SW 1271 (cell line): ENCODE results near the gene C15orf39.

Source experiments
- DNase-seq, 2 experiments: peaks; one replicate each; lab custom pipeline; 2025; lab: John Stamatoyannopoulos, UW

The C15orf39 gene

GRCh38 chr15:75172284-75172820, 29.3 kb upstream of the C15orf39 start:
- DNase-seq: no peak

- no peak for DNase-seq
These were observed 27.6 kb upstream of the C15orf39 start for GRCh38 chr15:75174102-75174501.

DNA sequence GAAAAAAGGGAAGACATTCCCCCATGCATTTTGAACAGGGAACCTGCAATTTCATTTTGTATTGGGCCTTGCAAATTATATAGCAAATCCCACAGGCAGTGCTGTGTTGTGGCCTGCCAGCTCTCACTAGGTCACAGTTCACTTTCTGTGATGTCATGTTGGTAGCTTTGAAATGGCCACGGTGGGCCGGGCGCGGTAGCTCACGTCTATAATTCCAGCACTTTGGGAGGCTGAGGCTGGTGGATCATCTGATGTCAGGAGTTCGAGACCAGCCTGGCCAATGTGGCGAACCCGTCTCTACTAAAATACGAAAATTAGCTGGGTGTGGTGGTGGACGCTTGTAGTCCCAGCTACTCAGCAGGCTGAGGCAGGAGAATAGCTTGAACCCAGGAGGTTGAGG, 27.0 kb upstream of the C15orf39 start:
- no peak for DNase-seq

- DNase-seq: no peak
These were observed 25.3 kb upstream of the C15orf39 start for GRCh38 chr15:75176396-75176761.

DNA sequence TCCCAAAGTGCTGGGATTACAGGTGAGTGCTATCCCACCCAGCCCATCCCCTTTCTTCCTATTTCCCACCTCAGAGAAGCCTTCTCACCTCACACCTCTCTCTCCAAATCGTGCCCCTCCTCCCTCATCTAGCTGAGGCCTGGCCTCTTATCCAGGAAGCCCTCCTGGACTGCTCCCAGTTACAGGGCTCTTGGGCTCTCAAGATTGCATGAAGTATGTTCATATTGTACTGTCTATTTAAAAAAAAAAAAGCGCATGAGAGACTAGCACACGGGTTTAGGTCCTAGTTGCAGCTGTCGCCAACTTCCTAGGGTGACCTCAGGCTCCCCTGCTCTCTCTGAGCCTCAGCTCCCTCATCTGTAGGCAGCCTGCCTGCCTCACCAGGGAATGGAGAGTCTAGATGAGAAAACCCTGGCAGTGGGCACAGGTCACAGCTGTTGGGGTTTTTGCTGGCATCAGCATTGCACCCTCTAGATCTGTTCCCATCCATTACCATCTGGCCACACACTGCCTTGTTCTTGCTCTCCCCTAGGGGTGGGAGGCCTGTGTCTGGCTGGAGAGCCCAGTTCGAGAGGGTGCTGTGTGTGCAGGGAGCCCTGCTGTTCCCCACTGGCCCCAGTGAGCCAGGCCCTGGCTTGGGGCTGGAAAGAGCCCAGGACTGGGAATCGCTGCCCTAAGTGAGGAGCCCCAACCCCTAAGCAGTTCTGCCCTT, 24.2 kb upstream of the C15orf39 start:
- no peak for DNase-seq

DNA sequence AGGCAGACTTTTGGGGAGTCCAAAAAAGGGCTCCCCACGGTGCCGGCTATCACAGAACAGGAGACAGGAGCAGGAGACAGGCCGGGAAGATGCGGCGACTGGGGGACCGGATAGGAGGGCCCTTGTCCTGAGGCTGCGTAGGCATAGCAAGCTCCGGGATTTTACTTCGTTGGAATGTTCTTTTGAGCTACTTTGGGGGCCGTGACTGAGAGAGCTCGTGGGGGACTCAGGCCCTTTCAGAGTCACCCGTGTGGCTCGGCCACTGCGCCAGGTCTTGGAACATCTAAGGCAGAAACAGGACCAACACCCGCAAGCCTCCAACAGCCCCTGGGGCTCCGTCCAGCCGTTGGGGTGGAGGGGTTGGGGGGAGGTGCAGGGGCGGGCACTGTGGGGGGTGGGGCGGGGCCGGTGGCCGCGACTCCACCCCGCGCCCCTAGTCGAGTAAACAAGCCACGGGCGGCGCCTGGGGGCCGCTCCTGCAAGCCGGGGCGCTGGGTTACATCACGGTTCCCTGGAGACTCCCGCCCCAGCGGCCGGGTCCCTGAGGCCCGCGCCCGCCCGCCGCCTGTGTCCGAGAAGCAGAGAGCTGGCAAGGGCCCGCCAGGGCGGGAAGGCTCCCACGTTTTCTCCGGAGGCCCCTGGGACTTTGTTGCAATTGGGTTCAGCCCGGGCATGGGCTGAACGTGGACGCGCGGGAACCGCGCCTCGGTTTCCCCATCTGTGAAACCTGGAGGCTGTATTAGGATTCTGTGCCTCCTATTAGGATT, 23.3 kb upstream of the C15orf39 start:
- no peak for DNase-seq

GRCh38 chr15:75178938-75179745, 22.5 kb upstream of the C15orf39 start:
- no peak for DNase-seq

DNA sequence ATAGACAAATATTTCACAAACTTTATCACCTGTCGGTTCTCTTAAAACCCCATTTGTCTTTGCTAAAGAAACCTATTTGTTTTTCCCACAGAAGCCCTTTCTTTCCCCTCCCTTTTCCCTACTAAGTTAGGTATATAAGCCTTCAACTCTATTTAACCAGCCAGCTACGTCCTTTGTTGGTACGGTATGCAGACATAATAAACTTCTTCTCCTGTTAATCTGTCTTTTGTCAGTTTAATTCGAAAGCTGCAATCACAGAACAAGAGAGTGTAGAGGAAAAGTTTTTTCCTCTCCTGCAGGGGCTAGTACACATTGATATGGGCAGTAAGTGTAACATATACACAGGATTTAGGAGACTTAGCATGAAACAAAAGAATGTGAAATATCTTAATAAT, 21.9 kb upstream of the C15orf39 start:
- DNase-seq: no peak

GRCh38 chr15:75181780-75182179, 19.9 kb upstream of the C15orf39 start:
- DNase-seq: no peak

GRCh38 chr15:75182187-75183131, 19.2 kb upstream of the C15orf39 start:
- no peak for DNase-seq

DNA sequence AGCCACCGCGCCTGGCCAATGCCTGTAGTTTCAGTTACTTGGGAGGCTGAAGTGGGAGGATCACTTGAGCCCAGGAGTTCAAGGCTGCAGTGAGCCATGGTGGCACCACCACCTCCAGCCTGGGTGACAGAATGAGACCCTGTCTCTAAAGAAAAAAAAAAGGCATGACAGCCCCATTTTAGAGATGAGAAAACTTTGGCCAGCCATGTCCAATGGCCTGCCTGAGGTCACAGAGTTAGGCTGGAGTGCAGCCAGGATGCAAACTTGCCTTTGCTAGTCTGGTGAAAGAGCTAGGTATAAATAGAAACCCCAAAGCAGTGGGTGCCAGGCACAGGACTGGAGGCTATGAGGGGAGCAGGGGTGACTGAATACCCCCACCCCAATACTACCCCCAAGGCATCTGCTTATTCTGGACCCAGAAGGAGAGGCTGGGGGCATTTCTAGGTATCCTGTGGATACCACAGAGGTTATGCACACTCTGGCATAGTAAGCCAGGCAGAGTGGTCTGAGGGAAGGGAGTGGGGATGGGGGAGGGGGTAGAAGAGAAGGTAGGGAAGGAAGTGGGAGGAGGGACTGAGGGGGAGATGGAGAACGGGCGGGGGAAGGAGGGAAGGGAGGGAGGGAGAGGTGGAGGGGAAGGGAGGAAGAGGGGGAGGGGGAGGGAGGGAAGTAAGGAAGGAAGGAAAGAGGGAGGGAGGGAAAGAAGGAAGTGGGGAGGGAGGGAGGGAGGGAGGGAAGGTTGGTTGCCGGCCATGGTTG, 16.2 kb upstream of the C15orf39 start:
- no peak for DNase-seq

DNA sequence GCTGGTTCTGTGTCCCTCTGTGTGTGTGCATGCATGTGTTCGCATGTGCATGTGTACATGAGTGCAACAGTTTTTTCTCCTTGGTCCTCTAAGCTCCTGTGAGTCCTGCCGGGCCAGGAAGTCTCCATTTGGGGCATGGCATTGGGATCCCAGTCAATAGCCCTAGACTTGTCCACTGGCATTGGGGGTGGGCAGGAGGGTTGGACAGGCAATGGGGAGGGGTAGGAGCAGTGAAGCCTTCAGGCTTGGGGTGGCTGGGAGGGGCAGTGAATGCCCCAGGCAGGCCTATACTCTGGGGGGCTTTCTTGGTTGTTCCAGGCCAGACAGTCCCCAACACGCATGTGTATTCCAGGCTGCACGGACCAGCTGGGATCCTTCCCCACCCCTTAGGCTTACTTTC, 15.6 kb upstream of the C15orf39 start:
- no peak for DNase-seq

DNA sequence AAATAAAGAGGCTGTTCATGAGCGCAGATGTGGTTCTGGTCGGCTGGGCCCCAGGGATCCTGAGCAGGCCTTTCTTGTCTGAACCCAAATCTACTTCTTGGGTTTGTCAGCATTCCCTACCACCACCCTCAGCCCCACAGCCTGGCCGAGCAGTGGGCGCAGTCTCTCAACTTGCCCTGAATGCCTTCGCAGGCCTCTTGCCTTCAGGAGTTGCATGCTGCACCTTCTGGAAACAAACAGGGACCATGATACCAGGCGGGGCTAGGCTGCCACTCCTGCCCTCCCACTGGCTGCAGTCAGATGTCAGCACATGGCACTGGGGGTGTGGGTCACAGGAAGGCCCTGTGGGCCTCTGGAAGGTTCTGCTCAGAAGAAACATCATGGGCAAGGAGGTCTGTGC, 13.2 kb upstream of the C15orf39 start:
- DNase-seq: no peak

DNA sequence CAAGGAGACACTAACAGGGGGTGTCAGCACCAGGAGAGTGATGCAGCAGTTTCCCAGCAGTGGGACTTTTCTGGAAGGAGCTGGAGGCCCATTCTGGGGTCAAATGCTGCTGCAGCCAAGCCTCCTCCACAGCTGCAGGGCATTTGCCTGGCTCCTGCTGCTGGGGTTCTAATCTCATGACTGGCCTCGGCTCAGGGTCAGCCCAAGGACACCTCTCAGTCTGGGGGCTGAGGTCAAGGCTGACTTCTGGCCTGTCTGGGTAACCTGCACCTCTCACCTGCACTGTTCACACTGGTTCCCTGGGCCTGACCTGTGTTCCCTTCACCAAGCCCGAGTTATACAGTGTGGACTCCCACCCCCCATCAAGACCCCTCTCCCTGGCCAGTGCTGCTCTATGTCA, 10.4 kb upstream of the C15orf39 start:
- DNase-seq: no peak

GRCh38 chr15:75192307-75192706, 9.4 kb upstream of the C15orf39 start:
- no peak for DNase-seq

- DNase-seq: no peak
These were observed 8.4 kb upstream of the C15orf39 start for GRCh38 chr15:75193272-75193671.

DNA sequence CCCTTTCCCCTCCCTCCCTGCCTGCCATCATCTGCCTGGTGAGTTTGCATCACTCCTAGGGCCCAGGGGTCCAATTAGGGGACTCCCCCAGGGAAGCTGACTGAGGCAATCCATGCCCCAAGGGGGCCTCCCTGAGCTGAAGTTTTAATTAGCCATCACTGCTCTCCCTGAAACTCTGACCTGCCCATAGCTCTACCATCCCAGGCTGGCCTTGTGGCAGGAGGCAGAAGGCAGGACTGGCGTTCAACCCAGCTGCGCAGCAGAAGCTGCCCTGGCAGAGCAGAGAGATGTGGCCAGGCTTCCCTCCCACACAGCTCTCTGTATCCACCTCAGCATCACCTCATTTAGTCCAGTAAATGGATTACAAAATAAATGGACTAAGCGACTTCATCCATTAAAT, 7.7 kb upstream of the C15orf39 start:
- DNase-seq: no peak

- no peak for DNase-seq
These were observed 7.3 kb upstream of the C15orf39 start for GRCh38 chr15:75194397-75194796.

GRCh38 chr15:75195122-75195765, 6.4 kb upstream of the C15orf39 start:
- DNase-seq: no peak

DNA sequence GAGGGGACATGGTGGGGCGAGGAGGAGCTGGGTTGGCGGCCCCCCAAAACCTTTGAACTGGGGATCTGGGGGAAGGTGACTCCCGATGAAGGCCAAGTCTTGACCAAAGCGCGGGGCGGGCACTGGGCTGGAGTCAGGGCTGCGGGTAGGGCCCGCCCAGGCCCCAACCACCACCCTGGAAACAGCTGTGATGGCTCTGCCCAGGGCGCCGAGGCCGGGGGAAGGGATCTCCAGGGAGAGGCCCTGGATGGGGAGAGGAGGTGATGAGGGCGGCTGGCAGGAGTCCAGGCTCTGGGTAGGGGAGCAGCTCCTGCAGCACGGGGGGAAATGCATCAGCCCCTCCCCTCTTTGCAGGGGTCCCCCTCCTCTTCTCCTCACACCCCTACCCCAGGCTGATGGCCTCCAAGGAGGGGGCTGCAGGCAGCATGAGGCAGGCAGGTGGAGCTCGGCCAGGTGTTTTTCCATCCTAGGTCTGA, 5.9 kb upstream of the C15orf39 start:
- DNase-seq: no peak
